Stimulated activated CD4-positive, alpha-beta T cell treated with anti-CD3 and anti-CD28 coated beads, Interleukin-4, amount 100 ng/mL, for 1 hour (primary cell): ENCODE results near the gene EEF1A2.
A peak's percentile ranks its signal among the peaks of the same experiment; 100 is the strongest.

Source experiments
- DNase-seq: peaks from one replicate; pipeline ENCODE4 v3.0.0-alpha.2; 2020

Gene EEF1A2

GRCh38 chr20:63536997-63537524 lies 38.2 kb upstream of the EEF1A2 start, which contains the start of gene PTK6:
TSS of gene PTK6 (minus strand) at chr20:63537376. CDS start at chr20:63537314, 62 bp downstream.
- DNase-seq, result no peak

GRCh38 chr20:63536241-63536977 lies 37.5 kb upstream of the EEF1A2 start:
- DNase-seq, result no peak

- DNase-seq, result no peak
Observed at GRCh38 chr20:63534831-63535651, 36.2 kb upstream of the EEF1A2 start.

- DNase-seq, result no peak
Observed at GRCh38 chr20:63534427-63534830, 35.5 kb upstream of the EEF1A2 start.

- DNase-seq, result no peak
Observed at GRCh38 chr20:63533871-63534393, 35.0 kb upstream of the EEF1A2 start.

- DNase-seq, result no peak
Observed at GRCh38 chr20:63533388-63533787, 34.5 kb upstream of the EEF1A2 start.

- no peak for DNase-seq
Observed at GRCh38 chr20:63532449-63532971, 33.6 kb upstream of the EEF1A2 start.

- DNase-seq, result no peak
Observed at GRCh38 chr20:63531686-63532448, 33.0 kb upstream of the EEF1A2 start.

GRCh38 chr20:63530788-63531160 lies 31.9 kb upstream of the EEF1A2 start:
- DNase-seq, result no peak

- no peak for DNase-seq
Observed at GRCh38 chr20:63529861-63530787, 31.2 kb upstream of the EEF1A2 start.

- no peak for DNase-seq
Observed at GRCh38 chr20:63529180-63529860, 30.4 kb upstream of the EEF1A2 start.

- DNase-seq, result no peak
Observed at GRCh38 chr20:63527184-63527583, 28.3 kb upstream of the EEF1A2 start.

- DNase-seq, result no peak
Observed at GRCh38 chr20:63525971-63526370, 27.1 kb upstream of the EEF1A2 start.

- no peak for DNase-seq
Observed at GRCh38 chr20:63525185-63525584, 26.3 kb upstream of the EEF1A2 start.

- DNase-seq, result no peak
Observed at GRCh38 chr20:63522981-63523611, 24.2 kb upstream of the EEF1A2 start.

- DNase-seq, result no peak
Observed at GRCh38 chr20:63522091-63522868, 23.4 kb upstream of the EEF1A2 start.

- no peak for DNase-seq
Observed at GRCh38 chr20:63521602-63522001, 22.7 kb upstream of the EEF1A2 start.

- peak; percentile 73 for DNase-seq
Observed at GRCh38 chr20:63520934-63521601, 22.2 kb upstream of the EEF1A2 start.

- peak; percentile 84 for DNase-seq
Observed at GRCh38 chr20:63520504-63520933, 21.6 kb upstream of the EEF1A2 start, which contains the start of gene PPDPF. TSS of gene PPDPF (plus strand) at chr20:63520765. CDS start at chr20:63521309, 544 bp downstream.
